ENCODE data around the gene GPR22.

- TF ChIP-seq, protein P1, sequence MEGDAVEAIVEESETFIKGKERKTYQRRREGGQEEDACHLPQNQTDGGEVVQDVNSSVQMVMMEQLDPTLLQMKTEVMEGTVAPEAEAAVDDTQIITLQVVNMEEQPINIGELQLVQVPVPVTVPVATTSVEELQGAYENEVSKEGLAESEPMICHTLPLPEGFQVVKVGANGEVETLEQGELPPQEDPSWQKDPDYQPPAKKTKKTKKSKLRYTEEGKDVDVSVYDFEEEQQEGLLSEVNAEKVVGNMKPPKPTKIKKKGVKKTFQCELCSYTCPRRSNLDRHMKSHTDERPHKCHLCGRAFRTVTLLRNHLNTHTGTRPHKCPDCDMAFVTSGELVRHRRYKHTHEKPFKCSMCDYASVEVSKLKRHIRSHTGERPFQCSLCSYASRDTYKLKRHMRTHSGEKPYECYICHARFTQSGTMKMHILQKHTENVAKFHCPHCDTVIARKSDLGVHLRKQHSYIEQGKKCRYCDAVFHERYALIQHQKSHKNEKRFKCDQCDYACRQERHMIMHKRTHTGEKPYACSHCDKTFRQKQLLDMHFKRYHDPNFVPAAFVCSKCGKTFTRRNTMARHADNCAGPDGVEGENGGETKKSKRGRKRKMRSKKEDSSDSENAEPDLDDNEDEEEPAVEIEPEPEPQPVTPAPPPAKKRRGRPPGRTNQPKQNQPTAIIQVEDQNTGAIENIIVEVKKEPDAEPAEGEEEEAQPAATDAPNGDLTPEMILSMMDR (IDR thresholded peaks at IDR 0.05), result no peak
- TF ChIP-seq POLR2A (IDR thresholded peaks at IDR 0.05), result no peak
These were observed 12.7 kb downstream of the GPR22 start for GRCh38 chr7:107482571-107482970.

Measured in upper lobe of left lung (tissue), 4 donors.